GM18907 (cell line): ENCODE measurements around the gene NRTN.
"Not testable (repeated sequence)": the region's sequence is repeated elsewhere in the genome, so short reads cannot be mapped to it uniquely, and the experiment has no call there.

ENCODE experiments used
- ATAC-seq: cut with Tn5 transposase; IDR thresholded peaks from one replicate; pipeline ENCODE4 v1.9.1; 2021; ENCODE audit warnings: mild to moderate bottlenecking, moderate library complexity; ENCODE audit not compliant: unreplicated experiment

Gene NRTN

GRCh38 chr19:5804516-5805461 lies at the start of gene NRTN:
TSS of gene NRTN (plus strand) at chr19:5805067. CDS start at chr19:5824166, 19,099 bp downstream.
- no peak for ATAC-seq

GRCh38 chr19:5762608-5763217 lies 42.2 kb upstream of the NRTN start:
- ATAC-seq, result no peak

GRCh38 chr19:5765220-5765619 lies 39.6 kb upstream of the NRTN start:
- ATAC-seq, result no peak

GRCh38 chr19:5767949-5768348 lies 36.9 kb upstream of the NRTN start:
- no peak for ATAC-seq

GRCh38 chr19:5772416-5772815 lies 32.5 kb upstream of the NRTN start:
- ATAC-seq, result no peak

GRCh38 chr19:5773276-5773675 lies 31.6 kb upstream of the NRTN start:
- ATAC-seq, result no peak

- ATAC-seq, result no peak
Measured at GRCh38 chr19:5774921-5775320, 29.9 kb upstream of the NRTN start.

GRCh38 chr19:5775668-5776309 lies 29.1 kb upstream of the NRTN start:
- ATAC-seq, result no peak

- no peak for ATAC-seq
Measured at GRCh38 chr19:5778402-5778801, 26.5 kb upstream of the NRTN start.

GRCh38 chr19:5780916-5781315 lies 24.0 kb upstream of the NRTN start:
- ATAC-seq, result not testable (repeated sequence)

- no peak for ATAC-seq
Measured at GRCh38 chr19:5782322-5782721, 22.5 kb upstream of the NRTN start.

- no peak for ATAC-seq
Measured at GRCh38 chr19:5782945-5783919, 21.6 kb upstream of the NRTN start.

GRCh38 chr19:5784581-5785147 lies 20.2 kb upstream of the NRTN start, which contains the start of gene PRR22:
TSS of gene PRR22 (minus strand) at chr19:5784746. CDS start at chr19:5784660, 86 bp downstream.
- no peak for ATAC-seq

- ATAC-seq, result no peak
Measured at GRCh38 chr19:5785423-5785822, 19.4 kb upstream of the NRTN start.

GRCh38 chr19:5786593-5787408 lies 18.1 kb upstream of the NRTN start:
- ATAC-seq, result no peak

- ATAC-seq, result no peak
Measured at GRCh38 chr19:5787409-5788182, 17.3 kb upstream of the NRTN start.

GRCh38 chr19:5788422-5788821 lies 16.4 kb upstream of the NRTN start:
- no peak for ATAC-seq

- ATAC-seq, result no peak
Measured at GRCh38 chr19:5789351-5789761, 15.5 kb upstream of the NRTN start.
